Ovary (tissue), 3 donors: Measurements from ENCODE around the gene MGAT5.

Source experiments
- EP300 ChIP-seq: sonication (generic); formaldehyde crosslinking; IDR thresholded peaks from one replicate; pipeline ENCODE4 v1.6.1; 2017; ENCODE audit warnings: antibody characterized with exemption
- POLR2A ChIP-seq: fragments of 450-650 bp; IDR thresholded peaks from one replicate; pipeline ENCODE4 v1.6.1; 2017; ENCODE audit warnings: antibody characterized with exemption, mild to moderate bottlenecking, moderate library complexity
- TF ChIP-seq, protein P1 (sequence below), 3 donors: fragments of 450-650 bp in 2 of 3; fragments of 200-600 bp in 1 of 3; IDR thresholded peaks; one replicate each; pipeline versions ENCODE4 v1.5.1 to v1.8.0; 2016 to 2022; ENCODE audit warnings: antibody characterized with exemption in 3 of 3, mild to moderate bottlenecking in 1 of 3
- donor health status: DM: no; HTN: no; CAD: no.

- TF ChIP-seq EP300 (no peak), POLR2A (no peak)
- TF ChIP-seq, protein P1, sequence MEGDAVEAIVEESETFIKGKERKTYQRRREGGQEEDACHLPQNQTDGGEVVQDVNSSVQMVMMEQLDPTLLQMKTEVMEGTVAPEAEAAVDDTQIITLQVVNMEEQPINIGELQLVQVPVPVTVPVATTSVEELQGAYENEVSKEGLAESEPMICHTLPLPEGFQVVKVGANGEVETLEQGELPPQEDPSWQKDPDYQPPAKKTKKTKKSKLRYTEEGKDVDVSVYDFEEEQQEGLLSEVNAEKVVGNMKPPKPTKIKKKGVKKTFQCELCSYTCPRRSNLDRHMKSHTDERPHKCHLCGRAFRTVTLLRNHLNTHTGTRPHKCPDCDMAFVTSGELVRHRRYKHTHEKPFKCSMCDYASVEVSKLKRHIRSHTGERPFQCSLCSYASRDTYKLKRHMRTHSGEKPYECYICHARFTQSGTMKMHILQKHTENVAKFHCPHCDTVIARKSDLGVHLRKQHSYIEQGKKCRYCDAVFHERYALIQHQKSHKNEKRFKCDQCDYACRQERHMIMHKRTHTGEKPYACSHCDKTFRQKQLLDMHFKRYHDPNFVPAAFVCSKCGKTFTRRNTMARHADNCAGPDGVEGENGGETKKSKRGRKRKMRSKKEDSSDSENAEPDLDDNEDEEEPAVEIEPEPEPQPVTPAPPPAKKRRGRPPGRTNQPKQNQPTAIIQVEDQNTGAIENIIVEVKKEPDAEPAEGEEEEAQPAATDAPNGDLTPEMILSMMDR (IDR thresholded peaks at IDR 0.05) = no peak
Measured at GRCh38 chr2:134324947-134325346, 71.1 kb downstream of the MGAT5 start.
